Lung (tissue), 12 donors: Measurements from ENCODE around the gene TCOF1. TPM values are rescaled to one million over a fixed set of nuclear protein-coding genes. Genes with fewer than 3 reads are reported as not detected.

ENCODE experiments used
- ATAC-seq: fragments of 200-7000 bp; cut with Tn5 transposase; one replicate; pipeline ENCODE4 v1.9.1; 2020; ENCODE audit warnings: moderate number of reproducible peaks; ENCODE audit not compliant: insufficient read depth, low FRiP score
- DNase-seq, 3 donors: peaks; one replicate each; pipeline ENCODE4 v3.0.0-alpha.2; 2013 to 2017
- H3K27ac ChIP-seq, 2 donors: one replicate each; pipeline ENCODE4 v1.5.1; 2013; ENCODE audit warnings: mild to moderate bottlenecking in 2 of 2, moderate library complexity in 2 of 2, control low read depth in 1 of 2, inconsistent platforms in 1 of 2, low read depth in 1 of 2, low read length in 1 of 2
- H3K27me3 ChIP-seq, 3 donors: one replicate each; pipeline ENCODE4 v1.5.1; 2013; ENCODE audit warnings: low read length in 2 of 3; ENCODE audit not compliant: control insufficient read depth in 3 of 3, insufficient read depth in 3 of 3
- H3K36me3 ChIP-seq, 4 donors: one replicate each; pipeline ENCODE4 v1.5.1; 2013; ENCODE audit warnings: low read length in 4 of 4, mild to moderate bottlenecking in 1 of 4, moderate library complexity in 1 of 4; ENCODE audit not compliant: control insufficient read depth in 4 of 4, insufficient read depth in 4 of 4
- H3K4me1 ChIP-seq, 5 donors: one replicate each; pipeline ENCODE4 v1.5.1; 2013; ENCODE audit warnings: low read length in 5 of 5, mild to moderate bottlenecking in 2 of 5, moderate library complexity in 1 of 5; ENCODE audit not compliant: control insufficient read depth in 5 of 5, insufficient read depth in 5 of 5
- H3K4me3 ChIP-seq: one replicate; pipeline ENCODE4 v1.5.1; 2013; ENCODE audit warnings: mild to moderate bottlenecking, control low read depth, moderate library complexity
- H3K9ac ChIP-seq, 2 donors: one replicate each; pipeline ENCODE4 v1.5.1; 2013; ENCODE audit warnings: low read length in 2 of 2, control low read depth in 1 of 2; ENCODE audit not compliant: insufficient read depth in 1 of 2
- H3K9me3 ChIP-seq, 4 donors: one replicate each; pipeline ENCODE4 v1.5.1; 2013; ENCODE audit warnings: low read length in 3 of 4, mild to moderate bottlenecking in 1 of 4, moderate library complexity in 1 of 4; ENCODE audit not compliant: control insufficient read depth in 4 of 4, insufficient read depth in 3 of 4
- WGBS, 2 donors: extraction: QIAGEN DNeasy Blood & Tissue Kit; methylation state at CpG; one replicate each; pipeline ENCODE4 v1.1.7; 2013; 5-methylcytosine and 5-hydroxymethylcytosine counted together
- polyA plus RNA-seq, 2 donors: library from polyadenylated mRNA; stranded (reverse); fragments of 200-250 nt; gene quantifications; one replicate each; pipeline ENCODE4 v1.2.1, GENCODE V29; 2013
- total RNA-seq, 2 donors: library from RNA; depleted of rRNA in 1 of 2; stranded (reverse); fragments of >200 nt in 1 of 2; gene quantifications; one replicate each; pipeline ENCODE4 v1.2.1, GENCODE V29; 2014 to 2021
- TF ChIP-seq, protein P1 (sequence below): IDR thresholded peaks from 2 replicates; pipeline ENCODE4 v1.5.1; 2012; ENCODE audit warnings: mild to moderate bottlenecking; ENCODE audit errors: control extremely low read depth, extremely low read depth
- donor health status: control.
- donor health status: control.
- donor health status: Bipolar disorder and iron deficiency.
- donor health status: healthy.
- donor health status: DM: yes; HTN: yes; CAD: no.

Gene TCOF1
- total and polyA plus RNA-seq, 4 donors, result 13.3 to 25.3 (median 15.9) TPM

DNA sequence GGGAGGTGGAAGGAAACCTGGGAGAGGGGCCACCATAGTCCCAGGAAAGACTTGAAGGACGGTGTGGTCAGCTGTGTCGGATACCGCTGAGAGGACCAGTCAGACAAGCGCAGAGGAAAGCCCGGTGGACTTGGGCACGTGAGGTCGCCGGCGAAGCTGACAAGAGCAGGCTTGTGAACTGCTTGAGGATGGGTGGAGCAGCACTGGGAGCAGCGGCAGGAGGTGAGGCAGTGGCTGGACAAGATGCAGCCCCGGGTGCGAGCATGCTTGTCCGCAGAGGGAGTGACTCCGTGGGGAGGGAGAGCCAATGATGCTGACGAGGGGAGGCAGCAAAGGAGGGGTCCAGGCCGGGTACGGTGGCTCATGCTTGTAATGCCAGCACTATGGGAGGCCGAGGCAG lies 73.6 kb downstream of the TCOF1 start:
- Histone ChIP-seq H3K27me3 (no peaks in the 10 kb centered on the region), H3K9me3 (no peaks in the 10 kb centered on the region), H3K27ac (no peak overlapping the region), H3K4me3 (no peak overlapping the region), H3K36me3 (no peaks in the 10 kb centered on the region), H3K4me1 (peaks cover 0 to 5% (median 0%) of the 10 kb centered on the region in 5 donors), H3K9ac (no peak overlapping the region)
- TF ChIP-seq, protein P1, sequence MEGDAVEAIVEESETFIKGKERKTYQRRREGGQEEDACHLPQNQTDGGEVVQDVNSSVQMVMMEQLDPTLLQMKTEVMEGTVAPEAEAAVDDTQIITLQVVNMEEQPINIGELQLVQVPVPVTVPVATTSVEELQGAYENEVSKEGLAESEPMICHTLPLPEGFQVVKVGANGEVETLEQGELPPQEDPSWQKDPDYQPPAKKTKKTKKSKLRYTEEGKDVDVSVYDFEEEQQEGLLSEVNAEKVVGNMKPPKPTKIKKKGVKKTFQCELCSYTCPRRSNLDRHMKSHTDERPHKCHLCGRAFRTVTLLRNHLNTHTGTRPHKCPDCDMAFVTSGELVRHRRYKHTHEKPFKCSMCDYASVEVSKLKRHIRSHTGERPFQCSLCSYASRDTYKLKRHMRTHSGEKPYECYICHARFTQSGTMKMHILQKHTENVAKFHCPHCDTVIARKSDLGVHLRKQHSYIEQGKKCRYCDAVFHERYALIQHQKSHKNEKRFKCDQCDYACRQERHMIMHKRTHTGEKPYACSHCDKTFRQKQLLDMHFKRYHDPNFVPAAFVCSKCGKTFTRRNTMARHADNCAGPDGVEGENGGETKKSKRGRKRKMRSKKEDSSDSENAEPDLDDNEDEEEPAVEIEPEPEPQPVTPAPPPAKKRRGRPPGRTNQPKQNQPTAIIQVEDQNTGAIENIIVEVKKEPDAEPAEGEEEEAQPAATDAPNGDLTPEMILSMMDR, result no peak
- DNase-seq (no peak), ATAC-seq (no peak)
- WGBS, 2 donors, result 92 to 96% methylated on average over 18 of the region's 18 CpGs

DNA sequence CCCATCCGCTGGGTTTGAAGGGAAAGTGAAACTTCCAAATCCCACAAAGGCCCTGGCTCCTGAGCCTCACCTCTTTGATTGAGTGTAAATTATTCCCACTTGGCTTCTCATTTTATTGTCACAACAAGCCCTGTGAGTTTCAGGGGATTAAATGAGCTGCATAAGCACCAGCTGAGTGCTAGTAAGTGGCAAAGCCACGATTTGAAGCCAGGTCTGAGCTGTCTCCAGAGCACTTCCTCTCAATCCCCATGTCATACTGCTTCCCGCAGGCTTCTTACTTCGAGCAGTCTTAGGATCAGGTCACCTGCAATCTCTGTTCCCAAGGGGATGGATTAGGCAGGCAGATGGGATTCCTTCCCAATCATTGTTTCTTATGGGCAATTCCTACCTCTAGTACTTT lies 74.1 kb downstream of the TCOF1 start:
- H3K4me3 ChIP-seq, result no peak overlapping the region
- H3K4me1 ChIP-seq, result peaks cover 0 to 5% (median 0%) of the 10 kb centered on the region in 5 donors
- TF ChIP-seq, protein P1, result no peak
- DNase-seq, result no peak
- peak overlapping the region in 1 of 2 donors; percentile 12 for H3K27ac ChIP-seq
- 53 to 65% methylated on average over 4 of the region's 4 CpGs for WGBS, 2 donors
- no peak for ATAC-seq
- H3K9ac ChIP-seq, result no peak overlapping the region
- no peaks in the 10 kb centered on the region for H3K9me3 ChIP-seq
- H3K36me3 ChIP-seq, result no peaks in the 10 kb centered on the region
- H3K27me3 ChIP-seq, result no peaks in the 10 kb centered on the region

DNA sequence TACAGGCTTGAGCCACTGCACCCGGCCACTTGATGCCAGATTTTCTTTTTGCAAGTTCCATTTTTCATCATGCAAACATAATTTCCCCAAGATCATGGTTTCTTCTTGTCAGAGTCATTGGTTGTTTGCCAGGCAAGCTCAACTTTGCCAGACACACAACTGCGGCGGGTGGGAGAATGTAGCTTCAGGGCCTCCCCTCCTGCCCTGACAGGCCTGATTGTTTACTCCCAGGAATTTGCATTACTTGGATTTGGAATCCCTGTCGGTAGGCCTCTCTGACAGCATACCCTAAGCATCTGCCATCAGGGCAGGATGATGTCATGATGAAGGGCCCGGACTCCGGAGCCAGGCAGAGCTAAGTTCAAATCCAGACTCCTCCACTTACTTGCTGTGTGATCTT lies 77.0 kb downstream of the TCOF1 start:
- TF ChIP-seq, protein P1, result no peak
- Histone ChIP-seq H3K4me1 (no peaks in the 10 kb centered on the region), H3K4me3 (no peak overlapping the region), H3K27me3 (no peaks in the 10 kb centered on the region), H3K27ac (no peak overlapping the region), H3K9me3 (no peaks in the 10 kb centered on the region), H3K9ac (no peak overlapping the region), H3K36me3 (no peaks in the 10 kb centered on the region)
- 68 to 84% methylated on average over 6 of the region's 6 CpGs for WGBS, 2 donors
- DNase-seq (peak; percentile 80 to 88 (median 83)), ATAC-seq (no peak)

DNA sequence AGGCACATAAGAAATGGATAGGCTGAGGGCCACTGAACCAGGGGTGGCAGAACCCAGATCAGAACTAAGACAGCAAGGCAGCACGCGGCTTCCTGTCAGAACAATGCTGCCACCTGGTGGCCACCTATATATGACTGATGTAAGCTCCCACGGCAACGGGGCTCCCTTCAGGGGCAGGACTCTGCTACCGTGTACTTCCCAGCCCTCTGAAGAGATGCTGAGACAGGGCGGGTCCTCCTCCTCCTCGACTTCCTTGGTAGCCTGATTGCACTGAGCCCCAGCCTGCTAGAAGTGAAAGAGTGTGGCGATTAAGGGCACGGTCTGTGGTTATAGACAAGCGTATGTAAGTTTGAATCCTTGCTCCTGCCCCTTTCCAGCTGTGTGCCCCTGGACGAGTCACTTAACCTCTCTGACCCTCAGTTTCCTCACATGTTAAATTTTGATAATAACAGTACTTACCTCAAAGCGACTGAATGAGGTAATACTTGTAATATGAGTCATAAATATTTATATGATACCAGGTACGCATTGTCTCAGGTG lies 78.7 kb downstream of the TCOF1 start:
- H3K27ac ChIP-seq, result no peak overlapping the region
- no peaks in the 10 kb centered on the region for H3K27me3 ChIP-seq
- ATAC-seq (peak; percentile 89), DNase-seq (peak; percentile 82 to 90 (median 86))
- H3K9me3 ChIP-seq, result no peaks in the 10 kb centered on the region
- peaks cover 0 to under 1% (median 0%) of the 10 kb centered on the region in 4 donors for H3K36me3 ChIP-seq
- 19 to 23% methylated on average over 13 of the region's 13 CpGs for WGBS, 2 donors
- TF ChIP-seq, protein P1, result peak; percentile 89
- H3K4me3 ChIP-seq, result no peak overlapping the region
- no peaks in the 10 kb centered on the region for H3K4me1 ChIP-seq
- no peak overlapping the region for H3K9ac ChIP-seq
